HEK293 (cell line): ENCODE data around the gene TBCCD1.

Source experiments
- CTCF ChIA-PET: fragments of 350-600 bp; formaldehyde crosslinking; extraction: SDS; loops from one replicate; lab custom pipeline; 2021; ENCODE audit warnings: antibody characterized with exemption; lab: Yijun Ruan, JAX
- POLR2A ChIA-PET: fragments of 300-600 bp; formaldehyde crosslinking; extraction: SDS; loops from one replicate; lab custom pipeline; 2020; ENCODE audit warnings: antibody characterized with exemption, inconsistent platforms; lab: Yijun Ruan, JAX
- H3K27ac ChIP-seq: fragments of 200-500 bp; sonication (Bioruptor generic); 2 replicates; pipeline ENCODE4 v1.5.1; 2014; ENCODE audit warnings: low read depth, low read length, control low read depth, inconsistent platforms; ENCODE audit errors: extremely low read depth
- H3K36me3 ChIP-seq, 2 experiments: fragments of 200-500 bp in 1 of 2; sonication (Bioruptor generic) in 1 of 2; 1 replicate in 1 of 2; 2 replicates in 1 of 2; pipeline ENCODE4 v1.5.1; 2014 to 2017; ENCODE audit warnings: inconsistent platforms in 2 of 2, low read length in 2 of 2; ENCODE audit not compliant: control insufficient read depth in 2 of 2, insufficient read depth in 1 of 2
- H3K4me1 ChIP-seq: fragments of 200-500 bp; sonication (Bioruptor generic); 2 replicates; pipeline ENCODE4 v1.5.1; 2014; ENCODE audit warnings: mild to moderate bottlenecking, low read length, inconsistent platforms; ENCODE audit not compliant: control insufficient read depth, insufficient read depth
- H3K4me3 ChIP-seq: 2 replicates; pipeline ENCODE4 v1.5.1; 2011; ENCODE audit warnings: low read depth, mild to moderate bottlenecking, control low read depth, low read length, moderate library complexity
- H3K9me3 ChIP-seq: fragments of 200-500 bp; sonication (Bioruptor generic); 2 replicates; pipeline ENCODE4 v1.5.1; 2014; ENCODE audit warnings: low read depth, low read length, inconsistent platforms; ENCODE audit not compliant: control insufficient read depth, insufficient read depth
- EGR2 ChIP-seq: fragments of 450-650 bp; formaldehyde crosslinking; IDR thresholded peaks from 2 replicates; pipeline ENCODE4 v1.5.1; 2016; ENCODE audit warnings: low read depth, missing biosample characterization, missing genetic modification characterization
- GLIS2 ChIP-seq: fragments of 450-650 bp; formaldehyde crosslinking; IDR thresholded peaks from 2 replicates; pipeline ENCODE4 v1.5.1; 2016; ENCODE audit warnings: missing biosample characterization, missing genetic modification characterization
- KLF1 ChIP-seq: fragments of 450-650 bp; formaldehyde crosslinking; IDR thresholded peaks from 2 replicates; pipeline ENCODE4 v1.5.1; 2016; ENCODE audit warnings: missing biosample characterization, missing genetic modification characterization
- RBAK ChIP-seq: fragments of 450-650 bp; formaldehyde crosslinking; IDR thresholded peaks from 2 replicates; pipeline ENCODE4 v1.5.1; 2016; ENCODE audit warnings: missing biosample characterization, missing genetic modification characterization
- REPIN1 ChIP-seq: fragments of 450-650 bp; formaldehyde crosslinking; IDR thresholded peaks from 2 replicates; pipeline ENCODE4 v1.5.1; 2017; ENCODE audit warnings: missing biosample characterization, missing genetic modification characterization, low read depth
- TRIM28 ChIP-seq: IDR thresholded peaks from 2 replicates; pipeline ENCODE4 v1.6.1; 2011; ENCODE audit warnings: low read length, control low read depth, borderline replicate concordance
- ZFHX2 ChIP-seq: fragments of 450-650 bp; formaldehyde crosslinking; conservative IDR thresholded peaks from 2 replicates; pipeline ENCODE4 v1.5.1; 2016; ENCODE audit warnings: missing biosample characterization, missing genetic modification characterization
- ZNF175 ChIP-seq: fragments of 450-650 bp; formaldehyde crosslinking; IDR thresholded peaks from 2 replicates; pipeline ENCODE4 v1.5.1; 2016; ENCODE audit warnings: missing biosample characterization, missing genetic modification characterization
- ZNF223 ChIP-seq: fragments of 450-650 bp; formaldehyde crosslinking; IDR thresholded peaks from 2 replicates; pipeline ENCODE4 v1.5.1; 2016; ENCODE audit warnings: missing biosample characterization, missing genetic modification characterization
- ZNF24 ChIP-seq: fragments of 450-650 bp; formaldehyde crosslinking; IDR thresholded peaks from 2 replicates; pipeline ENCODE4 v1.5.1; 2016; ENCODE audit warnings: missing biosample characterization, missing genetic modification characterization
- ZNF274 ChIP-seq, 2 experiments: fragments of 200-500 bp in 1 of 2; fragments of 450-650 bp in 1 of 2; sonication (Bioruptor generic) in 1 of 2; formaldehyde crosslinking in 1 of 2; IDR thresholded peaks; 2 replicates each; pipeline versions ENCODE4 v1.5.1 to v1.6.1; 2014 to 2016; ENCODE audit warnings: borderline replicate concordance in 1 of 2, inconsistent platforms in 1 of 2, low read length in 1 of 2, missing biosample characterization in 1 of 2, missing genetic modification characterization in 1 of 2
- ZNF350 ChIP-seq: fragments of 450-650 bp; formaldehyde crosslinking; IDR thresholded peaks from 2 replicates; pipeline ENCODE4 v1.5.0; 2017; ENCODE audit warnings: missing biosample characterization, mild to moderate bottlenecking, missing genetic modification characterization
- ZNF354C ChIP-seq: fragments of 450-650 bp; formaldehyde crosslinking; IDR thresholded peaks from 2 replicates; pipeline ENCODE4 v1.5.1; 2016; ENCODE audit warnings: missing biosample characterization, missing genetic modification characterization, low read depth, borderline replicate concordance
- ZNF394 ChIP-seq: fragments of 450-650 bp; formaldehyde crosslinking; IDR thresholded peaks from 2 replicates; pipeline ENCODE4 v1.5.1; 2016; ENCODE audit warnings: missing biosample characterization, missing genetic modification characterization, mild to moderate bottlenecking, moderate library complexity, borderline replicate concordance
- ZNF404 ChIP-seq: fragments of 450-650 bp; formaldehyde crosslinking; IDR thresholded peaks from 2 replicates; pipeline ENCODE4 v1.5.1; 2017; ENCODE audit warnings: missing biosample characterization, missing genetic modification characterization
- ZNF624 ChIP-seq: fragments of 450-650 bp; formaldehyde crosslinking; IDR thresholded peaks from 2 replicates; pipeline ENCODE4 v1.5.1; 2017; ENCODE audit warnings: missing biosample characterization, missing genetic modification characterization
- ZNF701 ChIP-seq: fragments of 450-650 bp; formaldehyde crosslinking; IDR thresholded peaks from 2 replicates; pipeline ENCODE4 v1.5.1; 2016; ENCODE audit warnings: missing biosample characterization, missing genetic modification characterization
- ZNF707 ChIP-seq: fragments of 450-650 bp; formaldehyde crosslinking; IDR thresholded peaks from 2 replicates; pipeline ENCODE4 v1.5.1; 2016; ENCODE audit warnings: missing biosample characterization, missing genetic modification characterization
- ZNF777 ChIP-seq: fragments of 450-650 bp; formaldehyde crosslinking; IDR thresholded peaks from 2 replicates; pipeline ENCODE4 v1.5.1; 2017; ENCODE audit warnings: missing biosample characterization, missing genetic modification characterization, borderline replicate concordance
- ZNF785 ChIP-seq: fragments of 450-650 bp; formaldehyde crosslinking; IDR thresholded peaks from 2 replicates; pipeline ENCODE4 v1.5.1; 2016; ENCODE audit warnings: missing biosample characterization, missing genetic modification characterization
- TF ChIP-seq, protein P1 (sequence below): fragments of 450-650 bp; formaldehyde crosslinking; IDR thresholded peaks from 2 replicates; pipeline ENCODE4 v1.5.1; 2016; ENCODE audit warnings: missing biosample characterization, missing genetic modification characterization, borderline replicate concordance
- TF ChIP-seq, protein P2 (sequence below): fragments of 450-650 bp; formaldehyde crosslinking; IDR thresholded peaks from 2 replicates; pipeline ENCODE4 v1.5.1; 2016; ENCODE audit warnings: missing biosample characterization, missing genetic modification characterization
- TF ChIP-seq, protein P3 (sequence below): fragments of 450-650 bp; formaldehyde crosslinking; IDR thresholded peaks from 2 replicates; pipeline ENCODE4 v1.5.1; 2017; ENCODE audit warnings: missing biosample characterization, mild to moderate bottlenecking, missing genetic modification characterization, moderate library complexity
- TF ChIP-seq, protein P4 (sequence below): fragments of 450-650 bp; formaldehyde crosslinking; IDR thresholded peaks from 2 replicates; pipeline ENCODE4 v1.5.1; 2016; ENCODE audit warnings: missing biosample characterization, missing genetic modification characterization

The TBCCD1 gene

GRCh38 chr3:186583831-186584230 is 16.7 kb upstream of the TBCCD1 start (continued):
- TF ChIP-seq, protein P1, sequence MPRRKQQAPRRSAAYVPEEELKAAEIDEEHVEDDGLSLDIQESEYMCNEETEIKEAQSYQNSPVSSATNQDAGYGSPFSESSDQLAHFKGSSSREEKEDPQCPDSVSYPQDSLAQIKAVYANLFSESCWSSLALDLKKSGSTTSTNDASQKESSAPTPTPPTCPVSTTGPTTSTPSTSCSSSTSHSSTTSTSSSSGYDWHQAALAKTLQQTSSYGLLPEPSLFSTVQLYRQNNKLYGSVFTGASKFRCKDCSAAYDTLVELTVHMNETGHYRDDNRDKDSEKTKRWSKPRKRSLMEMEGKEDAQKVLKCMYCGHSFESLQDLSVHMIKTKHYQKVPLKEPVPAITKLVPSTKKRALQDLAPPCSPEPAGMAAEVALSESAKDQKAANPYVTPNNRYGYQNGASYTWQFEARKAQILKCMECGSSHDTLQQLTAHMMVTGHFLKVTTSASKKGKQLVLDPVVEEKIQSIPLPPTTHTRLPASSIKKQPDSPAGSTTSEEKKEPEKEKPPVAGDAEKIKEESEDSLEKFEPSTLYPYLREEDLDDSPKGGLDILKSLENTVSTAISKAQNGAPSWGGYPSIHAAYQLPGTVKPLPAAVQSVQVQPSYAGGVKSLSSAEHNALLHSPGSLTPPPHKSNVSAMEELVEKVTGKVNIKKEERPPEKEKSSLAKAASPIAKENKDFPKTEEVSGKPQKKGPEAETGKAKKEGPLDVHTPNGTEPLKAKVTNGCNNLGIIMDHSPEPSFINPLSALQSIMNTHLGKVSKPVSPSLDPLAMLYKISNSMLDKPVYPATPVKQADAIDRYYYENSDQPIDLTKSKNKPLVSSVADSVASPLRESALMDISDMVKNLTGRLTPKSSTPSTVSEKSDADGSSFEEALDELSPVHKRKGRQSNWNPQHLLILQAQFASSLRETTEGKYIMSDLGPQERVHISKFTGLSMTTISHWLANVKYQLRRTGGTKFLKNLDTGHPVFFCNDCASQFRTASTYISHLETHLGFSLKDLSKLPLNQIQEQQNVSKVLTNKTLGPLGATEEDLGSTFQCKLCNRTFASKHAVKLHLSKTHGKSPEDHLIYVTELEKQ (tag by site-specific recombination), result no peak
- no peak for TF ChIP-seq REPIN1
- no peak for TF ChIP-seq TRIM28
- TF ChIP-seq ZNF223, result no peak
- no peak for TF ChIP-seq ZNF701 (tag by site-specific recombination)
- TF ChIP-seq ZNF24, result no peak
- TF ChIP-seq KLF1 (tag by site-specific recombination), result no peak

DNA sequence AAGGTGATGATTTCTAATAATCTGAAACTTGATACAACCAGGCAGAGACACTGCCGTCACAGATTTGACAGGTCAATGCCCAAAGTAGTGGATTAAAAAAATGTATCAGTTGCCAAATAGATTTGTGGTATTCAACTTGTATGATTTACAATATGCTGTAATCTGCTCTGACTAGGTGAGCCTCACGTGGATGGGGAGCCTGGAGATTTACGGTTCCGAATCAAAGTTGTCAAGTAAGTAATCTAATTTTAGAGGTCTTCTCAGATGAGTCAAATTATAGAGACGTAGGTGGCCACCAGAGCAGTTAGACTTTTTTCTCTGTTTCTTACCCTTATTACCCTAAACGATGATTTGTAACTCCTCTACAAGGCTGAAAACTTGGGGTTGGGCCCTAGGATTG is 15.4 kb upstream of the TBCCD1 start:
- no peaks in the 10 kb centered on the region for H3K4me1 ChIP-seq
- peaks cover 16 to 85% of the 10 kb centered on the region in 2 experiments for H3K36me3 ChIP-seq
- H3K4me3 ChIP-seq, result no peak overlapping the region
- POLR2A ChIA-PET, result interaction anchor here (1.1 kb wide), 1 partner anchor 12 kb away, joined by 5 read pairs; the partner anchor contains the start of gene DNAJB11
- TF ChIP-seq ZNF175 (tag by site-specific recombination) (no peak), ZNF354C (no peak), ZNF394 (tag by site-specific recombination) (no peak), ZFHX2 (no peak), ZNF785 (no peak), EGR2 (tag by site-specific recombination) (no peak), ZNF777 (tag by site-specific recombination) (no peak), ZNF274 (IDR thresholded peaks at IDR 0.05; ENCODE audit: low read length) (no peak), ZNF274 (tag by site-specific recombination; IDR thresholded peaks at IDR 0.05; ENCODE audit: borderline replicate concordance) (no peak), ZNF350 (no peak), GLIS2 (tag by site-specific recombination) (no peak), RBAK (tag by site-specific recombination) (no peak), ZNF223 (no peak), ZNF404 (tag by site-specific recombination) (no peak), KLF1 (tag by site-specific recombination) (no peak), ZNF707 (tag by site-specific recombination) (no peak), ZNF624 (tag by site-specific recombination) (no peak)
- TF ChIP-seq, protein P2, sequence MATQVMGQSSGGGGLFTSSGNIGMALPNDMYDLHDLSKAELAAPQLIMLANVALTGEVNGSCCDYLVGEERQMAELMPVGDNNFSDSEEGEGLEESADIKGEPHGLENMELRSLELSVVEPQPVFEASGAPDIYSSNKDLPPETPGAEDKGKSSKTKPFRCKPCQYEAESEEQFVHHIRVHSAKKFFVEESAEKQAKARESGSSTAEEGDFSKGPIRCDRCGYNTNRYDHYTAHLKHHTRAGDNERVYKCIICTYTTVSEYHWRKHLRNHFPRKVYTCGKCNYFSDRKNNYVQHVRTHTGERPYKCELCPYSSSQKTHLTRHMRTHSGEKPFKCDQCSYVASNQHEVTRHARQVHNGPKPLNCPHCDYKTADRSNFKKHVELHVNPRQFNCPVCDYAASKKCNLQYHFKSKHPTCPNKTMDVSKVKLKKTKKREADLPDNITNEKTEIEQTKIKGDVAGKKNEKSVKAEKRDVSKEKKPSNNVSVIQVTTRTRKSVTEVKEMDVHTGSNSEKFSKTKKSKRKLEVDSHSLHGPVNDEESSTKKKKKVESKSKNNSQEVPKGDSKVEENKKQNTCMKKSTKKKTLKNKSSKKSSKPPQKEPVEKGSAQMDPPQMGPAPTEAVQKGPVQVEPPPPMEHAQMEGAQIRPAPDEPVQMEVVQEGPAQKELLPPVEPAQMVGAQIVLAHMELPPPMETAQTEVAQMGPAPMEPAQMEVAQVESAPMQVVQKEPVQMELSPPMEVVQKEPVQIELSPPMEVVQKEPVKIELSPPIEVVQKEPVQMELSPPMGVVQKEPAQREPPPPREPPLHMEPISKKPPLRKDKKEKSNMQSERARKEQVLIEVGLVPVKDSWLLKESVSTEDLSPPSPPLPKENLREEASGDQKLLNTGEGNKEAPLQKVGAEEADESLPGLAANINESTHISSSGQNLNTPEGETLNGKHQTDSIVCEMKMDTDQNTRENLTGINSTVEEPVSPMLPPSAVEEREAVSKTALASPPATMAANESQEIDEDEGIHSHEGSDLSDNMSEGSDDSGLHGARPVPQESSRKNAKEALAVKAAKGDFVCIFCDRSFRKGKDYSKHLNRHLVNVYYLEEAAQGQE (tag by site-specific recombination), result no peak
- TF ChIP-seq, protein P3, sequence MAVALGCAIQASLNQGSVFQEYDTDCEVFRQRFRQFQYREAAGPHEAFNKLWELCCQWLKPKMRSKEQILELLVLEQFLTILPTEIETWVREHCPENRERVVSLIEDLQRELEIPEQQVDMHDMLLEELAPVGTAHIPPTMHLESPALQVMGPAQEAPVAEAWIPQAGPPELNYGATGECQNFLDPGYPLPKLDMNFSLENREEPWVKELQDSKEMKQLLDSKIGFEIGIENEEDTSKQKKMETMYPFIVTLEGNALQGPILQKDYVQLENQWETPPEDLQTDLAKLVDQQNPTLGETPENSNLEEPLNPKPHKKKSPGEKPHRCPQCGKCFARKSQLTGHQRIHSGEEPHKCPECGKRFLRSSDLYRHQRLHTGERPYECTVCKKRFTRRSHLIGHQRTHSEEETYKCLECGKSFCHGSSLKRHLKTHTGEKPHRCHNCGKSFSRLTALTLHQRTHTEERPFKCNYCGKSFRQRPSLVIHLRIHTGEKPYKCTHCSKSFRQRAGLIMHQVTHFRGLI (tag by site-specific recombination), result no peak
- TF ChIP-seq, protein P4, sequence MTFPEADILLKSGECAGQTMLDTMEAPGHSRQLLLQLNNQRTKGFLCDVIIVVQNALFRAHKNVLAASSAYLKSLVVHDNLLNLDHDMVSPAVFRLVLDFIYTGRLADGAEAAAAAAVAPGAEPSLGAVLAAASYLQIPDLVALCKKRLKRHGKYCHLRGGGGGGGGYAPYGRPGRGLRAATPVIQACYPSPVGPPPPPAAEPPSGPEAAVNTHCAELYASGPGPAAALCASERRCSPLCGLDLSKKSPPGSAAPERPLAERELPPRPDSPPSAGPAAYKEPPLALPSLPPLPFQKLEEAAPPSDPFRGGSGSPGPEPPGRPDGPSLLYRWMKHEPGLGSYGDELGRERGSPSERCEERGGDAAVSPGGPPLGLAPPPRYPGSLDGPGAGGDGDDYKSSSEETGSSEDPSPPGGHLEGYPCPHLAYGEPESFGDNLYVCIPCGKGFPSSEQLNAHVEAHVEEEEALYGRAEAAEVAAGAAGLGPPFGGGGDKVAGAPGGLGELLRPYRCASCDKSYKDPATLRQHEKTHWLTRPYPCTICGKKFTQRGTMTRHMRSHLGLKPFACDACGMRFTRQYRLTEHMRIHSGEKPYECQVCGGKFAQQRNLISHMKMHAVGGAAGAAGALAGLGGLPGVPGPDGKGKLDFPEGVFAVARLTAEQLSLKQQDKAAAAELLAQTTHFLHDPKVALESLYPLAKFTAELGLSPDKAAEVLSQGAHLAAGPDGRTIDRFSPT (tag by site-specific recombination), result no peak
- TF ChIP-seq, all 188 proteins: peak for 0
- no peak overlapping the region for H3K27ac ChIP-seq
- H3K9me3 ChIP-seq, result no peaks in the 10 kb centered on the region
- CTCF ChIA-PET, result no interaction called here
